ENCODE measurements around the gene SRL.

The SRL gene

GRCh38 chr16:4203748-4204147 lies 38.1 kb downstream of the SRL start:
- intact Hi-C loops (cut with DNase I; ENCODE audit: low total_unique reads): loop anchor here (10.0 kb wide), 1 partner anchor 121 kb away; no protein-coding TSS in a partner anchor

GRCh38 chr16:4202615-4203345 lies 39.1 kb downstream of the SRL start:
- DNase-seq: no peak
- no peaks in the 10 kb centered on the region for H3K27me3 ChIP-seq
- no peak overlapping the region for H3K4me3 ChIP-seq
- intact Hi-C loops (cut with DNase I; ENCODE audit: low total_unique reads): loop anchor here (10.0 kb wide), 1 partner anchor 122 kb away; no protein-coding TSS in a partner anchor
- no peaks in the 10 kb centered on the region for H3K9me3 ChIP-seq
- H3K27ac ChIP-seq: no peak overlapping the region
- TF ChIP-seq CTCF (IDR thresholded peaks at IDR 0.05): no peak
- H3K36me3 ChIP-seq: peaks cover 0 to 10% (median 6%) of the 10 kb centered on the region in 3 donors
- peaks cover 0 to 15% (median 7%) of the 10 kb centered on the region in 4 donors for H3K4me1 ChIP-seq

More at GRCh38 chr16:4203748-4204147, 38.1 kb downstream of the SRL start:
- no peak for TF ChIP-seq CTCF (IDR thresholded peaks at IDR 0.05)
- Histone ChIP-seq H3K9me3 (no peaks in the 10 kb centered on the region), H3K36me3 (peaks cover 0 to 10% (median 6%) of the 10 kb centered on the region in 3 donors), H3K4me3 (no peak overlapping the region), H3K4me1 (peaks cover 0 to 19% (median 8%) of the 10 kb centered on the region in 4 donors), H3K27me3 (no peaks in the 10 kb centered on the region), H3K27ac (no peak overlapping the region)
- no peak for DNase-seq

GRCh38 chr16:4200781-4201137 lies 41.1 kb downstream of the SRL start:
- H3K4me3 ChIP-seq: no peak overlapping the region
- no peak for DNase-seq
- no peaks in the 10 kb centered on the region for H3K27me3 ChIP-seq
- H3K27ac ChIP-seq: no peak overlapping the region
- no peak for TF ChIP-seq CTCF (IDR thresholded peaks at IDR 0.05)
- no peaks in the 10 kb centered on the region for H3K9me3 ChIP-seq
- H3K36me3 ChIP-seq: peaks cover 0 to 10% (median 6%) of the 10 kb centered on the region in 3 donors
- intact Hi-C loops (cut with DNase I; ENCODE audit: low total_unique reads): loop anchor here (2.0 to 10.0 kb wide), 2 partner anchors 56 to 124 kb away; no protein-coding TSS in a partner anchor
- H3K4me1 ChIP-seq: peaks cover 0 to 8% (median 1%) of the 10 kb centered on the region in 4 donors

- Histone ChIP-seq H3K36me3 (peaks cover 0 to 10% (median 6%) of the 10 kb centered on the region in 3 donors), H3K9me3 (no peaks in the 10 kb centered on the region), H3K4me3 (no peak overlapping the region), H3K27me3 (no peaks in the 10 kb centered on the region), H3K27ac (no peak overlapping the region), H3K4me1 (peaks cover 0 to 8% (median 1%) of the 10 kb centered on the region in 4 donors)
- TF ChIP-seq CTCF (IDR thresholded peaks at IDR 0.05): peak; percentile 82 to 86
- intact Hi-C loops (cut with DNase I; ENCODE audit: low total_unique reads): loop anchor here (2.0 to 10.0 kb wide), 2 partner anchors 57 to 125 kb away; no protein-coding TSS in a partner anchor
- peak; percentile 63 to 84 for DNase-seq
These were observed 41.7 kb downstream of the SRL start for GRCh38 chr16:4200000-4200780.

GRCh38 chr16:4198816-4199215 lies 43.1 kb downstream of the SRL start:
- peaks cover 0 to 10% (median 6%) of the 10 kb centered on the region in 3 donors for H3K36me3 ChIP-seq
- intact Hi-C loops (cut with DNase I; ENCODE audit: low total_unique reads): no loop called here

More at GRCh38 chr16:4198816-4199215, 43.1 kb downstream of the SRL start:
- no peaks in the 10 kb centered on the region for H3K27me3 ChIP-seq
- peaks cover 0 to 8% (median 1%) of the 10 kb centered on the region in 4 donors for H3K4me1 ChIP-seq
- TF ChIP-seq CTCF (IDR thresholded peaks at IDR 0.05): no peak
- no peaks in the 10 kb centered on the region for H3K9me3 ChIP-seq
- DNase-seq: no peak
- no peak overlapping the region for H3K27ac ChIP-seq
- no peak overlapping the region for H3K4me3 ChIP-seq

Measured in tibial artery (tissue), 4 donors.